ENCODE measurements around the gene PSMB10.

The PSMB10 gene

DNA sequence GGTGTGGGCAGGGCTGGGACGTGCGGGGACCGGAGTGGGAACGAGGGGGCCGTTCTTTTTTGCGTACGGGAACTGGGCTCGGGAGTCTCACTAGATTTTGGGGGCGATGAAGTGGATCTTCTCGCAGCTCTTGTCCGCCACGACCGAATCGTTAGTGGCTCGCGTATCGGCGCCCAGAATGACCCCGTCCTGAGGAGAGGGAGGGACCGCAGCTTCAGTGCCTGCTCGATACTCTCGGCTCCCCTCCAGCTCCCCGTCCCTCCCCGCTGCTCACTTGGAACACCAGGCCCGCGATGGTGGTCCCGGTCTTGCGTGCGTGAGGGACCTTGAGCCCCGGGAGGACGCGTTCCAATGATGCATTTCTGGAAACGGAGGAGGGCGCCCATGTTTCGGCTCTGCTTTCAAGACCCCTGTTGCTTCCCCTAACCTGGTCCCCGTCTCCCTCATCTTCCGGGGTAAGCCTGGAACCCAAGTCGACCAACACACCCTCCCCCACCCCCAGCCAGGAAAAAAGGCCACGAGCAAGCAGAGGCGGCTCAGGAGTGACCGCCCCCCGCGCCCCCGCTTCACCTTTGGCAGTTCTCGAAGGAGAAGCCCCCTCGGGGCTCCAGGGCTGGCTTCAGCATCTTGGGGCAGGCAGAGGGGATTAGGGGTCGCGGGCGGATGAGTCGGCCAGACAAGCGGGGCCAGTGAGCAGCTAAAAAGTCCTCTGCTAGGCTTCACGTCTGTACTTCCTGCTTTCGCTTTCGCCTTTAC lies at the start of gene PSMB10:
TSS of gene PSMB10 (minus strand) at position 727 of the 756 bp plus-strand sequence. CDS start at position 626, 101 bp downstream.
- ChIA-PET CTCF (interaction anchor here (0.5 to 0.9 kb wide), 3 partner anchors 71 to 562 kb away, joined by 3 read pairs; no protein-coding TSS in a partner anchor), POLR2A (interaction anchor here (0.5 to 2.4 kb wide), 18 partner anchors 8 to 276 kb away, joined by 3 to 12 read pairs (median 4); partner anchors contain the start of genes ACD, C16orf86, ENKD1 and LCAT)
- TF ChIP-seq ARNT (IDR thresholded peaks at IDR 0.05): no peak
- TF ChIP-seq SUZ12 (IDR thresholded peaks at IDR 0.05): no peak
- DNase-seq (ENCODE audit: extremely low spot score): peak; percentile 34

DNA sequence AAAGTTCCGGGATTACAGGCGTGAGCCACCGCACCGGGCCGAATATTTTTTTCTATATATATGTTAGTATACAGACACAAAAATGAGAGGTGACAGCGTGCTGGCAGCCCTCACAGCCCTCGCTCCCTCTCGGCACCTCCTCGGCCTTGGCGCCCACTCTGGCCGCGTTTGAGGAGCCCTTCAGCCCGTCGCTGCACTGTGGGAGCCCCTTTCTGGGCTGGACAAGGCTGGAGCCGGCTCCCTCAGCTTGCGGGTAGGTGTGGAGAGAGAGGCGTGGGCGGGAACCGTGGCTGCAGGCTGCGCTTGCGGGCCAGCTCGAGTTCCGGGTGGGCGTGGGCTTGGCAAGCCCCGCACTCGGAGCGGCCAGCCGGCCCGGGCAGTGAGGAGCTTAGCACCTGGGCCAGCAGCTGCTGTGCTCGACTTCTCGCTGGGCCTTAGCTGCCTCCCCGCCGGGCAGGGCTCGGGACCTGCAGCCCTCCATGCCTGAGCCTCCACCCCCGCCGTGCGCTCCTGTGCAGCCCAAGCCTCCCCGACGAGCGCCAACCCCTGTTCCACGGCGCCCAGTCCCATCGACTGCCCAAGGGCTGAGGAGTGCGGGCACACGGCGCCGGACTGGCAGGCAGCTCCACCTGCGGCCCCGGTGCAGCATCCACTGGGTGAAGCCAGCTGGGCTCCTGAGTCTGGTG lies 45.5 kb upstream of the PSMB10 start:
- no peak for DNase-seq (ENCODE audit: extremely low spot score)
- TF ChIP-seq NFRKB (IDR thresholded peaks at IDR 0.05) (no peak), ZNF384 (IDR thresholded peaks at IDR 0.05) (no peak), ELF4 (IDR thresholded peaks at IDR 0.05) (no peak), CTBP1 (IDR thresholded peaks at IDR 0.05; ENCODE audit: borderline replicate concordance) (no peak), L3MBTL2 (conservative IDR thresholded peaks at IDR 0.05) (no peak), FOXK2 (IDR thresholded peaks at IDR 0.05) (no peak), BHLHE40 (IDR thresholded peaks at IDR 0.05; ENCODE audit: borderline replicate concordance) (no peak), SP1 (IDR thresholded peaks at IDR 0.05) (no peak), TARDBP (IDR thresholded peaks at IDR 0.05) (no peak), FOXM1 (IDR thresholded peaks at IDR 0.05; ENCODE audit: borderline replicate concordance) (no peak), ARNT (IDR thresholded peaks at IDR 0.05) (no peak)
- TF ChIP-seq, protein P1, sequence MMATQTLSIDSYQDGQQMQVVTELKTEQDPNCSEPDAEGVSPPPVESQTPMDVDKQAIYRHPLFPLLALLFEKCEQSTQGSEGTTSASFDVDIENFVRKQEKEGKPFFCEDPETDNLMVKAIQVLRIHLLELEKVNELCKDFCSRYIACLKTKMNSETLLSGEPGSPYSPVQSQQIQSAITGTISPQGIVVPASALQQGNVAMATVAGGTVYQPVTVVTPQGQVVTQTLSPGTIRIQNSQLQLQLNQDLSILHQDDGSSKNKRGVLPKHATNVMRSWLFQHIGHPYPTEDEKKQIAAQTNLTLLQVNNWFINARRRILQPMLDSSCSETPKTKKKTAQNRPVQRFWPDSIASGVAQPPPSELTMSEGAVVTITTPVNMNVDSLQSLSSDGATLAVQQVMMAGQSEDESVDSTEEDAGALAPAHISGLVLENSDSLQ (IDR thresholded peaks at IDR 0.05): no peak
- ChIA-PET POLR2A (no interaction called here), CTCF (no interaction called here)

DNA sequence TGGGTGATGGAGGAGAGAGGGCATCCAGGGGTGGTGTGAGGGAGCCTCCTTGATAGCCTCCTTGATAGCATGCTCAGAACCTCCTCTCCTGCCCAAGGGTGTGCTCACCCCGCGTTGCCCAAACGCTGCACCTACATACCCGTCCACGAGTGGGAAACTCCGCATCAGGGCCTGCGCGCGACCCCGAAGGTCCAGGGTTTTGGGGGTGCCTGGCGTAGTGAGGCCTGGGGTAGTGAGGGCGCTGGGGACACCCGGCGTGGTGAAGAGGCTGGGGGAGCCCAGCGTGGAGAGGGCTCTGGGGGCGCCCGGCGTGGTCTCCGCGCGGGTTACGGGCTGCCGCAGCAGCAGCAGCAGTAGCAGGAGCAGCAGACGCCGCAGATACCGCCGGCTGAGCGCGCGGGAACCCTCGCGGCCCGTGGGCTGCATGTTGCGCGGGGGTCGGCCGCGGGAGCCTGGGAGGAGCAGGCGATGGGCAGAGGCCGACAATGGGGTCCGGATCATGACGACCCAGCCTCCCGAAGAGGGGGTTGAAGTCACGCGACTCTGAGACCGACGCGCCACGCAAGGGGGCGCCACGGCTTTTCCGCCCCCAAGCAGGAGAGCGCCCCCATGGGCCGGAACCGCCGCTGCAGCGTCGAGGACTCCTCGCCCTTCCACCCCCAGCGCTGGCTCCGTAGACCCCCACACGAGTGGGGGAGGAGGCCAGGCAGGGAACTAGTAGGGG lies 43.5 kb upstream of the PSMB10 start, which contains the start of gene DPEP3:
TSS of gene DPEP3 (minus strand) at position 545 of the 724 bp plus-strand sequence. CDS start at position 426, 119 bp downstream.
- POLR2A ChIA-PET: no interaction called here
- TF ChIP-seq NFRKB (IDR thresholded peaks at IDR 0.05) (no peak), HDGF (IDR thresholded peaks at IDR 0.05; ENCODE audit: borderline replicate concordance) (no peak), FOXA1 (IDR thresholded peaks at IDR 0.05) (no peak), BHLHE40 (IDR thresholded peaks at IDR 0.05; ENCODE audit: borderline replicate concordance) (no peak), LEF1 (IDR thresholded peaks at IDR 0.05; ENCODE audit: borderline replicate concordance) (no peak), SUZ12 (IDR thresholded peaks at IDR 0.05) (no peak), L3MBTL2 (conservative IDR thresholded peaks at IDR 0.05) (no peak), FOXM1 (IDR thresholded peaks at IDR 0.05; ENCODE audit: borderline replicate concordance) (no peak), SP1 (IDR thresholded peaks at IDR 0.05) (no peak), CTBP1 (IDR thresholded peaks at IDR 0.05; ENCODE audit: borderline replicate concordance) (no peak), ELF4 (IDR thresholded peaks at IDR 0.05) (no peak), FOXK2 (IDR thresholded peaks at IDR 0.05) (no peak), TARDBP (IDR thresholded peaks at IDR 0.05) (no peak), ZNF384 (IDR thresholded peaks at IDR 0.05) (no peak), ARNT (IDR thresholded peaks at IDR 0.05) (no peak)
- TF ChIP-seq, protein P1 (IDR thresholded peaks at IDR 0.05): no peak
- DNase-seq (ENCODE audit: extremely low spot score): no peak
- CTCF ChIA-PET: interaction anchor here (0.6 kb wide), 1 partner anchor 30 kb away, joined by 3 read pairs; no protein-coding TSS in a partner anchor

DNA sequence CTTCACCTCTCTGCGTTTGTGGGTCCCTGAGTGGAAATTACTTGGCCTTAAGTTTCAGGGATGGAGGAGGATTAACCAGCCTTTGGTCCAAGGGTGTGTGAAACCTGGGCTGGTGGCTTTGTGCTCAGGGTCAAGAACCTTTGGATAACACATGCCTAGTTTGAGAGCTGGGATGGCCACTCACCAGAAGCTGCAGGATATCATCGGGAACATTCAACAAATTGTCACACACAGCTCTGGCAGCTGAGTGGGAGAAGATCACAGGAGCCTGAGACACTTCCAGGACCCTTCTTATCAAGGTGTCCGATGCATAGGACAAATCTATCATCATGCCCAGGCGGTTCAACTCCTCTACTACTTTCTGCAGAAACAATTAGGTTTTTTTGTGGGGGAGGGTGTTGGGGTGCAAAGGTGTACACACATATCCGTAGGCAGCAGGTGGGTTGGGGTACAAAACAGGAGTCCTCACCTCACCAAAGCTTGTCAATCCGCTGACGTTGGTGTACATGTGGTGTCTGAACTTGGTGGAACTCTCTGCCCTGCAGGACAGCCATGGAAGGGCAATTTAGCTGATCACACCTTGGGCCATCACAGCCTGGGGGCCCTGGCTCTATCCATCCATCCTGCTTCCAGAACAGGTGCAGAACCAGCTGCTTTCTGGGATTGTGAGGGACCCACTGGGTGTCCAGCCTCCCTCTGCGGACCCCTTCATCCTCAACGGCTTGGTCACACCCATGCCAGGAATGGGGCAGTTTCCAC lies 41.0 kb upstream of the PSMB10 start:
- CTCF ChIA-PET: interaction anchor here (0.7 kb wide), 1 partner anchor 12 kb away, joined by 3 read pairs; no protein-coding TSS in a partner anchor
- POLR2A ChIA-PET: no interaction called here
- TF ChIP-seq FOXA1 (IDR thresholded peaks at IDR 0.05) (no peak), L3MBTL2 (conservative IDR thresholded peaks at IDR 0.05) (no peak), FOXK2 (IDR thresholded peaks at IDR 0.05) (no peak), ARNT (IDR thresholded peaks at IDR 0.05) (no peak), CTBP1 (IDR thresholded peaks at IDR 0.05; ENCODE audit: borderline replicate concordance) (no peak), SUZ12 (IDR thresholded peaks at IDR 0.05) (no peak), LEF1 (IDR thresholded peaks at IDR 0.05; ENCODE audit: borderline replicate concordance) (no peak), SP1 (IDR thresholded peaks at IDR 0.05) (no peak), TARDBP (IDR thresholded peaks at IDR 0.05) (no peak)
- no peak for DNase-seq (ENCODE audit: extremely low spot score)

DNA sequence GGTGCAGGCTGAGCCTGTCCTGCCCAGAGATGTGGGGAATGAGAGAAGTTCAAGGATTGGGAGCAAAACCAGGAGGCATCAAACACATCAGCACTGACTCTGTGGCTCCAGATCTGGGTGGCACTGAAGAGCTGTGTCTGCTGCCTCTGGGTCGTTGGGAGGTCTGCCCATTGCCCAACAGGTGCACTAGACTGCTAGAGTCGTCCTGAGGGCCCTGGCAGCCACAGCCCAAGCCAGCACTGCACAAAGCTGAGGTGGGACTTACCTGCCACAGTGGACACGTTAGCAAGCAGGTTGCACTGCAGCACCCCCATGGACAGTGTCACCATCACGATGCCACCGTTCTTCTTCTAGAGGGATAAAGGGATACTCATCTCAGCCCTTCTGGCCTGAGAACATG lies 40.4 kb upstream of the PSMB10 start:
- POLR2A ChIA-PET: no interaction called here
- TF ChIP-seq ZNF384 (IDR thresholded peaks at IDR 0.05): no peak
- no peak for TF ChIP-seq ARNT (IDR thresholded peaks at IDR 0.05)
- DNase-seq (ENCODE audit: extremely low spot score): no peak
- CTCF ChIA-PET: no interaction called here

DNA sequence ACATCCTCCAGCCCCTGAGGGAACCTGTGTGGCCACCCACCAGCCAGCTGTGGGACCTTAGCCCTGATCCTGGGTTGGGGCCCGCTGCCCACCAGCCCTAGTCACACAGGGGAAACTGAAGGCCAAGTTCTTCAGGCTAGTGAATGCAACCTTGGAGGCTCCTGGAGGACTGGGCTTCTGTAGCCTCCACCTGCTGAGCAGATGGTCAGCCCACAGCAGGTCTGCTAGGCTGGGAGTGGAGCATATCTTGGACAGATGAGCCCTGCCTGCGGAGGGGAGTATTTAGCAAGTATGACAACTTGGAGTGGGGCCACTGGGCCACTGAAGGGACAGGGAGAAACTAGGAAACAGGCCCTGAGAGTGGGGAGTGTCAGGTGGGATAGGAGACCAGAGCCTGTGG lies 39.6 kb upstream of the PSMB10 start:
- CTCF ChIA-PET: no interaction called here
- no peak for DNase-seq (ENCODE audit: extremely low spot score)
- no peak for TF ChIP-seq FOXA1 (IDR thresholded peaks at IDR 0.05)
- TF ChIP-seq ARNT (IDR thresholded peaks at IDR 0.05): no peak
- TF ChIP-seq L3MBTL2 (conservative IDR thresholded peaks at IDR 0.05): no peak
- no peak for TF ChIP-seq FOXK2 (IDR thresholded peaks at IDR 0.05)
- TF ChIP-seq, protein P1 (IDR thresholded peaks at IDR 0.05): no peak
- no peak for TF ChIP-seq ELF4 (IDR thresholded peaks at IDR 0.05)
- no peak for TF ChIP-seq ZNF384 (IDR thresholded peaks at IDR 0.05)
- no peak for TF ChIP-seq HDGF (IDR thresholded peaks at IDR 0.05; ENCODE audit: borderline replicate concordance)
- no peak for TF ChIP-seq LEF1 (IDR thresholded peaks at IDR 0.05; ENCODE audit: borderline replicate concordance)
- no peak for TF ChIP-seq FOXM1 (IDR thresholded peaks at IDR 0.05; ENCODE audit: borderline replicate concordance)
- TF ChIP-seq SP1 (IDR thresholded peaks at IDR 0.05): no peak
- no peak for TF ChIP-seq CTBP1 (IDR thresholded peaks at IDR 0.05; ENCODE audit: borderline replicate concordance)
- no peak for TF ChIP-seq SUZ12 (IDR thresholded peaks at IDR 0.05)
- POLR2A ChIA-PET: no interaction called here
